ENCODE data around the gene SERPINE2. TPM values are rescaled to one million over a fixed set of nuclear protein-coding genes. Genes with fewer than 3 reads are reported as not detected.

The SERPINE2 gene, protein sequence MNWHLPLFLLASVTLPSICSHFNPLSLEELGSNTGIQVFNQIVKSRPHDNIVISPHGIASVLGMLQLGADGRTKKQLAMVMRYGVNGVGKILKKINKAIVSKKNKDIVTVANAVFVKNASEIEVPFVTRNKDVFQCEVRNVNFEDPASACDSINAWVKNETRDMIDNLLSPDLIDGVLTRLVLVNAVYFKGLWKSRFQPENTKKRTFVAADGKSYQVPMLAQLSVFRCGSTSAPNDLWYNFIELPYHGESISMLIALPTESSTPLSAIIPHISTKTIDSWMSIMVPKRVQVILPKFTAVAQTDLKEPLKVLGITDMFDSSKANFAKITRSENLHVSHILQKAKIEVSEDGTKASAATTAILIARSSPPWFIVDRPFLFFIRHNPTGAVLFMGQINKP
- total RNA-seq: 10 to 100 TPM; 33.1 to 33.7 TPM

DNA sequence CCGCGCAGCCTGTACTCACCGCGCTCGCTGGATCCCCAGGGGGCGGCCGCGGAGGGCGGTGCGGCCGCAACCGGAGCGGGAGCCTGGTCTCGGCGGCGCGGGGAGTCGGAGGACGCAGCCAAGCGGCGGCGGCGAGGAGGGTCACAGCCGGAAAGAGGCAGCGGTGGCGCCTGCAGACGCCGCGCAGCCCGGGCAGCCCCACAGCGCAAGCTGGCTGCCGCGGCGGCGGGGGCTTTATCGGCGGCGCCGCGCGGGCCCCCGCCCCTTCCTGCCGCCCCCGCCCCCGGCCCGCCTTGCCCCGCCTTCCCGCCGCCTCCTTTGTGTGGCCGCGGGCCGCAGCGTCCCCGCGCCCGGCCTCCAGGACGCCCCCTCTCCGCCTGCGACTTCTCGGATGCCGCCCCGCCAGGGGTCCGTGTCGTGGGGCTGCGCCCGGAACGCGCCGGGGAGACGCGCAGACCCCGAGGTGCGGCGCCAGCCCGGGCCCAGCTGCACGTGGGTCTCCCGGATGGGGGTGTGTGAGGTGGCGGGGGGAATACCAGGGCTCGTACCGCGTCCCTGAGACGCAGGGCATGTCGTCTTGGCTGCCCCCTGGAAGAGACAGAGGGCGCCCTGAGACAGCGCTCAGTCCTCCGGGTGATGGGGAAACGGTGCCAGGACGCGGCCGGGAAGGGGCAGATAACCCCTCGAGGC is at the start of gene SERPINE2:
Gene SERPINE2, minus strand, starts transcription at position 207 of the 690 bp plus-strand sequence. CDS start 37,386 bp downstream, outside the sequence.
- no peaks in the 10 kb centered on the region for H3K9me3 Mint-ChIP-seq
- H3K36me3 Mint-ChIP-seq: peaks cover 2% of the 10 kb centered on the region
- H3K4me1 Mint-ChIP-seq: peaks cover 21% of the 10 kb centered on the region
- DNase-seq: peak; percentile 70
- H3K27me3 Mint-ChIP-seq: peaks cover 41% of the 10 kb centered on the region
- H3K4me3 Mint-ChIP-seq: peak within 1 kb of the TSS; percentile 84
- H3K27ac Mint-ChIP-seq: peak within 1 kb of the TSS; percentile 25

DNA sequence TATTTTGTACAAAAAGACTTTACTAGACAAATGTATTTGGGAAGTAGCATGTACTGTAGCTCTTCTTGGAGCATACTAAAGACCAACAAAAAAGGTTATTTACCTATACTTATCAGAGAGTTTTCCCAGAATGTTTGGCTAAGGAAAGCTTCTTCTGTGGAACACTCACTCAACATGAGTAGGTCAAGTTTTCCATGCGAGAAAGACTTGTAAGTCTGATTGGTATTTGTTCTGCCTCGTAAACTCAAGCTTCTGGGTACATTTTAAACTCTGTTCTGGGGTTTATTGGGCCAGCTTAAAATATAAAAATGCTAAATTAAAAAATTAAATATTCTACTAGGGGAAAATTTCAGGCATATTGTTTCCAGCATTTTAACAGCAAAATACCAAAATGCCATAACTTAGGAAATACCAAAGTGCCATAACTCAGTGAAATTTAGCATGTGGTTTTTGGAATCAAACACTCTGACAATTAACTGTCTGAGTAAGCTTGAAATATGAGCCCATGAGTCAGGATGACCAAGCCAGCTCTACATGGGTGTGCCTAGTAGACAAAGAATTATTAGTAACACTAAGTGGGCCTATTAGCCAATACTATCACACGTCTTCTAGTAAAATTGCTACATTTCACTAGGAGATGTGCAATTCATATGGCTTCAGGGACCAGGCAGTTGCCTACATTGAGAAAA is 47.3 kb upstream of the SERPINE2 start:
- Mint-ChIP-seq H3K27ac (no peak overlapping the region), H3K36me3 (no peaks in the 10 kb centered on the region), H3K4me3 (no peak overlapping the region), H3K27me3 (no peaks in the 10 kb centered on the region), H3K4me1 (peaks cover 5% of the 10 kb centered on the region), H3K9me3 (no peaks in the 10 kb centered on the region)
- no peak for DNase-seq

DNA sequence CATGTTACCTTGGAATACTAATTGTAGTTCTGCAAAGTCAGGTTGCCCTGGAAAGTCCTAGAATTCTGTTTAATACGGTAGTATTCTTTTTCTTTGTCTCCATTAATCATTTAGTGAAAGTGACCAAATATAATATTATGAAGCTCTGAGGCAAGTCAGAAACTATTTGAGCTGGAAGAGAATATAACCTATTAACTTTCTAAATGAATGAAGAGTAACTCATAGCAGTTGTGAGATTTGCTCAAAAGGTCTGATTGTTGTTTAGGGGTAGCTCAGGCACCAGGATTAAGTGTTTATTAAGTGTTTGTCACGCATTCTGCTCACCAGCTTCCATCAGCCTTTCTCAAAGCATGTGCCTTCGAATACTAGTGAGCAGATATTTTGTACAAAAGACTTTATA is 46.7 kb upstream of the SERPINE2 start:
- peaks cover 5% of the 10 kb centered on the region for H3K4me1 Mint-ChIP-seq
- H3K4me3 Mint-ChIP-seq: no peak overlapping the region
- H3K9me3 Mint-ChIP-seq: no peaks in the 10 kb centered on the region
- no peak overlapping the region for H3K27ac Mint-ChIP-seq
- no peaks in the 10 kb centered on the region for H3K36me3 Mint-ChIP-seq
- DNase-seq: no peak
- no peaks in the 10 kb centered on the region for H3K27me3 Mint-ChIP-seq

DNA sequence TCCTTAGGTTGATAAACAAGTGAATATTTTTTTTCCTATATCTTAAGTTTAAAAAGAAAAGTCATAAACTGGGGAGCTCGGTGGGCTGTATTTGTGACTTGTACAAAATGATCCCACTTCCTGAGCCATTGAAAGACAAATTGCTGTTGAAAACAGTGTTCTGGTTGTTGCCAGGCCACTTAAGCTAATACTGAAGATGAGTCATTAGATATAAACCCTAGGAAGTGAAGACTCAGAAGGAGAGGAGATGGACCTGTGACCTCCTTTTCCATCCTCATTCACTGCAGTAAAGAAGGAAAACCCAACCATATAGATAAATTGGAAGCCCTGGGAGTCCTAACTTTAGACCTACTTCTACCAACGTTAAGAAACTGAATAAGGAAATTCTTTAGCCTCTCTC is 46.2 kb upstream of the SERPINE2 start:
- no peak overlapping the region for H3K27ac Mint-ChIP-seq
- H3K4me3 Mint-ChIP-seq: no peak overlapping the region
- no peaks in the 10 kb centered on the region for H3K27me3 Mint-ChIP-seq
- no peaks in the 10 kb centered on the region for H3K36me3 Mint-ChIP-seq
- H3K4me1 Mint-ChIP-seq: peaks cover 5% of the 10 kb centered on the region
- H3K9me3 Mint-ChIP-seq: no peaks in the 10 kb centered on the region
- DNase-seq: no peak

DNA sequence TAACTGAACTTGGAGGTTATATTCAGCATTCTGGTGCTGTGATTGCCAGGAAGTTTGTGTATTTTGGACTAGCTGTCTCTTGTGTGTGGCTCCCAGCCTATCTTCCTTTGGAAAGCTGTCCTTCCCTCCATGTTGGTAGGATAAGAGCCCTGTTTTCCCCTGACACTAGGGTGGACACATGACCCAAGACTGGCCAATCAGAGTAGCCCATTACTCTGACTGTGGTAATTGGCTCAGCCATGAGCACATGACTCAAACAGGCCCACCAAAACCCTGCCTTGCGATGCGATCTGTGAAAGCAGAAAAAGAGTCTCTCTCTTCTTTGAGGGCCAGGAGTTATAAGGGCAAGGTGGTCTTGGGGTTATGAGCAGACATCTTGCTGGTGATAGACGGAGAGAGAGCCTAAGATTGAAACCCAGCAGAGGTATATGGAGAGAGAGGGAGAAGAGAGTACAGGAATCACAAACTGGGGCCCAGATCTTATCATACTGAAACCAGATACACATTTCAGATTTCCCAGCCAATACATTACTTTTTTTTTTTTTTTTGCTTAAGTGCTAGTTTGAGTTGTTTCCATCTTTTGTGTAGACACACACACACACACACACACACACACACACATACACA is 45.3 kb upstream of the SERPINE2 start:
- no peaks in the 10 kb centered on the region for H3K9me3 Mint-ChIP-seq
- DNase-seq: no peak
- no peak overlapping the region for H3K4me3 Mint-ChIP-seq
- peaks cover 5% of the 10 kb centered on the region for H3K4me1 Mint-ChIP-seq
- no peaks in the 10 kb centered on the region for H3K36me3 Mint-ChIP-seq
- no peak overlapping the region for H3K27ac Mint-ChIP-seq
- no peaks in the 10 kb centered on the region for H3K27me3 Mint-ChIP-seq

DNA sequence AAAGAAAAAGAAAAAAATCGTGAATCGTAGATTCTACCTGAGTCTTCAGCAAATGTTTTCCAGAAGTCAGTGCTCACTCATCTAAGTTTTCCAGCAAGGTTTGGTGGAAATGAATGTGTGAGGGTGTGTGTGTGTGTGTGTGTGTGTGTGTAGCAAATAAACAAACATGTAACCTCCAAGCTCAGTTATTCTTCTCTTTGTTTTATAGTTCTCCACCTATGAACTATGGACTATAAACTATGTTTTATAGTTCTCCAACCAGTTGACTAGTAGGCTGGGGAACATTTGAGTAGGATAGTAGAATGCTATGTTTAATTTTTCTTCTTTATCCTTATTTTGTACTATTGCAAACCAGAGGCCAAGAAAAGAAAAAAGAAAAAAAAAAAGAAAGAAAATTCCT is 44.6 kb upstream of the SERPINE2 start:
- Mint-ChIP-seq H3K4me3 (no peak overlapping the region), H3K9me3 (no peaks in the 10 kb centered on the region), H3K27me3 (no peaks in the 10 kb centered on the region), H3K4me1 (peaks cover 5% of the 10 kb centered on the region), H3K36me3 (no peaks in the 10 kb centered on the region), H3K27ac (no peak overlapping the region)
- DNase-seq: no peak

DNA sequence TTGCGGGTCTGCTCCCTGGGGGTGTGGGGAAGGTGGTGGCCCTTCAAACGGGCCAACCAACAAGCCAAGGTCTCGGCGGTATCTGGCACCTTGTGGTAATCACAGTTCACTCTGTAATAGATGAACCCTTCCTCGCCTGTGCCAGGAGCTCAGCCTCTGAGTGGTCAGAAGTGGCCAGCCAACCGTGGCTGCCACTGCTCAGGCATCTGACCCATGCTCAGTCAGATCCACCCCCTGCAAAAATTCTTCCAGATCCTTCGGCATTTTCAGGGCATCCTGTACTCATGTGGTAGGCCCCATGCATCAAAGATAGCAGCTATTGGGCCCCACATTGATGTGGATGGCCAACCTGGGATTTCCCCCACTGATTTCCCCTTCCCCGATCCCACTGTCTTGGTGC is 39.6 kb upstream of the SERPINE2 start:
- no peaks in the 10 kb centered on the region for H3K4me1 Mint-ChIP-seq
- H3K27me3 Mint-ChIP-seq: no peaks in the 10 kb centered on the region
- DNase-seq: no peak
- H3K36me3 Mint-ChIP-seq: no peaks in the 10 kb centered on the region
- no peak overlapping the region for H3K27ac Mint-ChIP-seq
- H3K4me3 Mint-ChIP-seq: no peak overlapping the region
- H3K9me3 Mint-ChIP-seq: no peaks in the 10 kb centered on the region

DNA sequence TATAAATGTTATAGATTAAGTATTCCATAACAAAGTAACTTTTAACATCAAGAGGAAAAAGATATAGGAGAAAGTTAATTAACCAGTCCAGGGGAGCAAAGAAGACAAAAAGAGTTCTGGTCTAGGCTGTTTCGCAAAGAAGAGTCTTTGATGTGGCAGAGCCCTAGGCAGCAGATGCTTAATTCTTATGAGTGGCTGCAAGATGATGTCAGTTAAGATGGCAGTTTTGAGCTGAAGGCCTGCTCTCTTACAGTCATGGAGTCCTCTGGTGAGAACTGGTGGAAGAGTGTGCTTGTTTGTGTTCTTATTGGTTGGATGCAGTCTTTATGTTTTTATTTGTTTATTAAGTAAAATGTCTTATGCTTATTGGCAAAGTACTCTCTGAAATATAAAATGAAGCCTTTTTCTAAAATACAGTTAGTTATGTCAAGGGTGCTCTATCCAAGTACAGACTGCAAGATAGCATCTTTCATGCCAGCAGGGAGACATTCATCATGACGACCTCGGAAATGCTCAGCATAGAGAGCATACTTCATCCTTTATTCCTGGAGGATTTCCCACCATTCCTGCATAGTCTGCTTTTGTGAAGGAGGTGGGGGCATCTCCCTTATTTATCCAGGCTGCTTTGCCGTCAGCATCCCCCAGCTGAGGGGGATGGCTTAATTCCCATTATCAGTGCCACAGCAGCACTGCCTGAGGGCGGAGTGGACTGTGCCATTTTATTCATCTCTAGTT is 38.9 kb upstream of the SERPINE2 start:
- no peak overlapping the region for H3K4me3 Mint-ChIP-seq
- H3K27ac Mint-ChIP-seq: no peak overlapping the region
- H3K27me3 Mint-ChIP-seq: no peaks in the 10 kb centered on the region
- H3K9me3 Mint-ChIP-seq: no peaks in the 10 kb centered on the region
- no peaks in the 10 kb centered on the region for H3K4me1 Mint-ChIP-seq
- H3K36me3 Mint-ChIP-seq: no peaks in the 10 kb centered on the region
- DNase-seq: no peak

DNA sequence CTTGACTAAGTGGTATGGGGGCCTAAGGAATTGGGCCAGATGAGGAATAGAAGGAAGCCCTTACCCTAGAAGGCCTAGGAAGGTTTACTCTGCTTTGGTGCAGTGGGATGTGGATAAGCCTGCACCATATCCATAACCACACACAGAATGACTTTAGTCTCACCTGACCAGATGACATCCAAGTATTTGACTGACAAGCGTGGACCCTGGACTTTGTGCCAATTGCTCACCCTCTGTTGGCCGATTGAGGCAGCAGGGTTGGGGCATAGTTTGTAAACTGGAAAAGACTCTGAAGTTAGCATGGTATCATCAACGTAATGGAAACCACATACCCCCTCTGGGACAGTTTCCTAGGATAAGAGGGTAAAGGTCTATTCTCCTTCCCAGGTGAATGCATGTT is 36.5 kb upstream of the SERPINE2 start:
- no peak for DNase-seq
- Mint-ChIP-seq H3K27ac (no peak overlapping the region), H3K4me3 (no peak overlapping the region), H3K36me3 (no peaks in the 10 kb centered on the region), H3K27me3 (no peaks in the 10 kb centered on the region), H3K4me1 (no peaks in the 10 kb centered on the region), H3K9me3 (no peaks in the 10 kb centered on the region)

DNA sequence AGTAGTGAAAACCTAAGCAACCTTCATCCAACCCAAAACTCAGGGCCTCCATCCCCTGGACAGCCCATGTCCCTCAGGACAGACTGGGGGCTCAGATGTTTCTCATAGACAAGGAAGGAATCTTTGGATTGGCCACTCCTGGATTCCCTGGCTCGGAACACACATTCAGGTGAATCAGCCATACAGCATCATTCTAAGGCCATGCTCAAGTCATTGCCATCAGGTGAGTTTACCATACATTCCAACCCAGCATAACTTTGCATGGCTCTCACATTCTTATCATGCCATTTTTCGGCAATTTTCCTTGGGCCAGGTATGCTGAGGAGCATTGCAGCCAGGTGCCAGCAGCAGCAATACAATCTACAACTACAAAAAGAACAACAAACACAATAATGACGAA is 34.6 kb upstream of the SERPINE2 start:
- H3K4me3 Mint-ChIP-seq: no peak overlapping the region
- H3K27ac Mint-ChIP-seq: no peak overlapping the region
- no peaks in the 10 kb centered on the region for H3K27me3 Mint-ChIP-seq
- DNase-seq: no peak
- H3K36me3 Mint-ChIP-seq: no peaks in the 10 kb centered on the region
- no peaks in the 10 kb centered on the region for H3K4me1 Mint-ChIP-seq
- H3K9me3 Mint-ChIP-seq: no peaks in the 10 kb centered on the region

DNA sequence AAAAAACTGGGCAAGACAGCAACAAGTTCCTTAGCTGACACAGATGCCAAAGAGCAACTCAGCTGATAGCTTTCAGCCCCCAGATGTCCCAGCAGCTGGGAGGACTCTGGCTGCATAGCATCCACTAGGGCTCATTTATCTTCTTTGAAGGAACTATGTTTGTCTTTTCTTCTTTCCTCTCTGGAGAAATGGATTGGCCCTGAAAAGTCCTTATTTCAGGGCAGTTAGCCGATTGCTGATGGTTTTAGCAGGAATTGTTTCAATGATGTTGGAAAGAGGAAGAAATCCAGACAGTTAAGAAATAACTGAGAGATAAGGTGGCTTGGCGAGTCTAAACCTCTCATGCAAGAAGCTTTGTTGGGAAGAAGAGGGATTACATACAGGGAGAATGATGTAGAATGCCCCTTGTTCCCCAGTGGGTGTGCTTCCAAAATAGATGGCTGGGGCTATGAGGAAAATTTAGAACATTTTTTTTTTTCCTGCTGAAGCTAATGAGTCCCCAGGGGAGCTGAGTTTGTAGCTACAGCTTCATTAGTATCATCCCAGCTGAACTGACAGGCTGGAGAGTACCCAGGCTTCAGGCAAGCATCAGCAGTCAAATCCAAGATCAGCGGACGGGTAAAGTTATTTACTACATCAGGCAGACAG is 33.6 kb upstream of the SERPINE2 start:
- H3K4me1 Mint-ChIP-seq: no peaks in the 10 kb centered on the region
- H3K36me3 Mint-ChIP-seq: no peaks in the 10 kb centered on the region
- no peak overlapping the region for H3K27ac Mint-ChIP-seq
- H3K9me3 Mint-ChIP-seq: no peaks in the 10 kb centered on the region
- no peak overlapping the region for H3K4me3 Mint-ChIP-seq
- no peak for DNase-seq
- no peaks in the 10 kb centered on the region for H3K27me3 Mint-ChIP-seq

DNA sequence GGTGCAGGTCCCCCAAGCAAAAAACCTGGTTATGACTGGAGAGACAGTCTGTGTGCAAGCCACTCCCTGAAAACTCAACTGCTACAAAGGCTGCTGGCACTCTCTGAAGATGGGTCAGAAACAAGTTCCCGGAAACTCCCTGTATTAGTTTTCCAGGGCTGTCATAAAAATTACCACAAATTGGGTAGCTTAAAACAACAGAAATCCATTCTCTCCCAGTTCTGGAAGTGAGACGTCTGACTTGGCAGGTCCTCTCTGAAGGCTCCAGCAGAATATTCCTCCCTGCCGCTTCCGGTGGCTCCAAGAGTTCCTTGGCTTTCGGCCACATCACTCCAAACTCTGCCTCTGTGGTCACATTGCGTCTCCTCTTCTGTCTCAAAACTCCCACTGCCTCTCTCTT is 30.1 kb upstream of the SERPINE2 start:
- no peaks in the 10 kb centered on the region for H3K4me1 Mint-ChIP-seq
- H3K27ac Mint-ChIP-seq: no peak overlapping the region
- no peak for DNase-seq
- no peaks in the 10 kb centered on the region for H3K27me3 Mint-ChIP-seq
- H3K4me3 Mint-ChIP-seq: no peak overlapping the region
- no peaks in the 10 kb centered on the region for H3K36me3 Mint-ChIP-seq
- H3K9me3 Mint-ChIP-seq: no peaks in the 10 kb centered on the region

DNA sequence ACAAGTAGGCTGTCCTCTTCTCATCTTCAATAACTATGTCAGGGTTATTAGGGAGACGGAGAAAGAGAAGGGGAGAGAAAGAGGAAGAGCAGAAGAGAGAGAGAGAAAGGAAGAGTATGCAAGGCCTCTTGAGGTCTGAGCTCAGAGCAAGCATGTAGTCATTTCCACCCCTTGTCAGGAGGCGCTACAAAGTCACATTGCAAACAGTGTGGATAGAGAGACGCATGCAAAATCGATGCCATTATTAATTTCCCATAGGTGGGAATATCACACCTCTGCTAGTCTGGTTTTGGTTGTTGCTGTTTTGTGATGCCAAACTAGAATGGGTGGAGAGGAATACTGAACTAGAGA is 24.2 kb upstream of the SERPINE2 start:
- no peaks in the 10 kb centered on the region for H3K9me3 Mint-ChIP-seq
- no peaks in the 10 kb centered on the region for H3K27me3 Mint-ChIP-seq
- no peak for DNase-seq
- no peaks in the 10 kb centered on the region for H3K36me3 Mint-ChIP-seq
- no peak overlapping the region for H3K27ac Mint-ChIP-seq
- H3K4me1 Mint-ChIP-seq: no peaks in the 10 kb centered on the region
- H3K4me3 Mint-ChIP-seq: no peak overlapping the region

DNA sequence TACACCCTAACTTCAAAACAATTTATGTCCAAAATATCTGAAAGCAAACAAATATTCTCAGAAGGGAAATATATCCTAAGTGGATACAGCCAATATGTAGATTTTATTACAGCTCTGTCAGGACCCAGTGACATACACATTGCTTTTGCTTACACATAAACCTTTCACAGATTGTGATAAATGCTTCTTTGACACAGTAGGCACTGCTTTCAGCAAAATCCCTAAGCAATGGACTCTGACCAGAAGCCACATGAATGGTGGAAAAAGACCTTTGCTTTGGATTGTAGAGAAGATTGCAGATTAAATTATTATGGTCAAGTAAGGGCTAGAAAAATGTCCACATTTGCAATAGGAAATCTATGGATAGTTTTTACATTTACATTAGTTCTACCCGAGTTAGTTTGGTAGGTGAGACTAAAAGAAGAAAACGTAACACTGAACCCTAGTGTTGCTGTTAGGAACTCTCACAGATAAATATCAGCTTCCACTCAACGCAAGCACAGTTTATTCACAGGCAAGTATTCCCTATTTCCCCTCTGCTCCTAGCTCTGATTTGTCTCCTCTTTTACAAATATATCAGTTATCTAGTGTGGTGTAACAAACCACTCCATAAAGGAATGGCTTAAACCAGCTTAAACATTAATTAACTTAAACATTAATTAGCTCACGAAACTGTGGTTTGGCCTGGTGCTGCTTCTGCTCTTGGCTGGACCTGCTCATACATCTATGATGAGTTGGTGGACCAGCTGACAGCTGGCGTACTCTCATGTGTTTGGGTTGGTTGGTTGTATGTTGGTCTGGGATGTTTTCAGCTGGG is 23.6 kb upstream of the SERPINE2 start:
- H3K4me3 Mint-ChIP-seq: no peak overlapping the region
- H3K27ac Mint-ChIP-seq: no peak overlapping the region
- H3K27me3 Mint-ChIP-seq: no peaks in the 10 kb centered on the region
- no peak for DNase-seq
- H3K36me3 Mint-ChIP-seq: no peaks in the 10 kb centered on the region
- H3K4me1 Mint-ChIP-seq: no peaks in the 10 kb centered on the region
- no peaks in the 10 kb centered on the region for H3K9me3 Mint-ChIP-seq
